NCI-H69 (cell line): ENCODE data around the gene DOCK11.

Source experiments
- DNase-seq: peaks from one replicate; lab custom pipeline; 2025; lab: John Stamatoyannopoulos, UW

Gene DOCK11

GRCh38 chrX:118530219-118530911, 34.8 kb downstream of the DOCK11 start:
- no peak for DNase-seq

- peak; percentile 4 for DNase-seq
These were observed 39.3 kb downstream of the DOCK11 start for GRCh38 chrX:118534716-118535493.

- DNase-seq = no peak
These were observed 40.6 kb downstream of the DOCK11 start for GRCh38 chrX:118536204-118536603.

- peak; percentile 13 for DNase-seq
These were observed 41.3 kb downstream of the DOCK11 start for GRCh38 chrX:118536687-118537461.

- DNase-seq = no peak
These were observed 42.8 kb downstream of the DOCK11 start for GRCh38 chrX:118538386-118538785.

- no peak for DNase-seq
These were observed 44.7 kb downstream of the DOCK11 start for GRCh38 chrX:118540342-118540741.

- DNase-seq = no peak
These were observed 45.9 kb downstream of the DOCK11 start for GRCh38 chrX:118541482-118541881.

- DNase-seq = no peak
These were observed 49.9 kb downstream of the DOCK11 start for GRCh38 chrX:118545510-118545909.

GRCh38 chrX:118548841-118549240, 53.2 kb downstream of the DOCK11 start:
- no peak for DNase-seq

GRCh38 chrX:118550792-118551191, 55.2 kb downstream of the DOCK11 start:
- no peak for DNase-seq

- DNase-seq = no peak
These were observed 55.8 kb downstream of the DOCK11 start for GRCh38 chrX:118551426-118551825.

GRCh38 chrX:118552121-118552900, 56.7 kb downstream of the DOCK11 start:
- no peak for DNase-seq

- DNase-seq = no peak
These were observed 57.6 kb downstream of the DOCK11 start for GRCh38 chrX:118553042-118553710.

GRCh38 chrX:118554511-118554910, 58.9 kb downstream of the DOCK11 start:
- DNase-seq = no peak

- DNase-seq = peak; percentile 1
These were observed 63.3 kb downstream of the DOCK11 start for GRCh38 chrX:118558926-118559325.

GRCh38 chrX:118560489-118560888, 64.9 kb downstream of the DOCK11 start:
- no peak for DNase-seq

GRCh38 chrX:118562582-118563164, 67.1 kb downstream of the DOCK11 start:
- no peak for DNase-seq

- DNase-seq = no peak
These were observed 68.9 kb downstream of the DOCK11 start for GRCh38 chrX:118564498-118564897.

GRCh38 chrX:118565853-118566252, 70.2 kb downstream of the DOCK11 start:
- DNase-seq = no peak

GRCh38 chrX:118566359-118566758, 70.7 kb downstream of the DOCK11 start:
- no peak for DNase-seq

GRCh38 chrX:118569676-118570075, 74.1 kb downstream of the DOCK11 start:
- DNase-seq = no peak
